ENCODE measurements around the gene H3-3A.

GRCh38 chr1:226048886-226049285 lies 13.6 kb upstream of the H3-3A start:
- TF ChIP-seq CTCF (IDR thresholded peaks at IDR 0.05) (no peak), POLR2A (IDR thresholded peaks at IDR 0.05) (no peak)

Data from uterus (tissue), 2 donors.